H1 (cell line): ENCODE data around the gene TAGLN3. TPM values are rescaled to one million over a fixed set of nuclear protein-coding genes. Genes with fewer than 3 reads are reported as not detected.

Source experiments
- CHD1 ChIP-seq: IDR thresholded peaks from 2 replicates; pipeline ENCODE4 v1.6.1; 2012; ENCODE audit warnings: low read depth, low read length, improper control_type of control experiment
- CHD2 ChIP-seq: IDR thresholded peaks from 2 replicates; pipeline ENCODE4 v1.6.1; 2012; ENCODE audit warnings: low read length, improper control_type of control experiment
- CHD7 ChIP-seq: fragments of 300-600 bp; sonication (generic); IDR thresholded peaks from 2 replicates; pipeline ENCODE4 v1.7.1; 2012; ENCODE audit warnings: low read length, moderate library complexity, mild to moderate bottlenecking, inconsistent platforms; ENCODE audit not compliant: insufficient replicate concordance
- EP300 ChIP-seq, 2 experiments: IDR thresholded peaks; 1 replicate in 1 of 2; 2 replicates in 1 of 2; pipeline ENCODE4 v1.6.1; 2011 to 2012; ENCODE audit warnings: low read depth in 2 of 2, low read length in 2 of 2, mild to moderate bottlenecking in 2 of 2, borderline replicate concordance in 1 of 2, inconsistent platforms in 1 of 2, moderate library complexity in 1 of 2
- POLR2A ChIP-seq, 2 experiments: IDR thresholded peaks; 1 replicate in 1 of 2; 2 replicates in 1 of 2; pipeline ENCODE4 v1.6.1; 2011; ENCODE audit warnings: low read depth in 2 of 2, low read length in 2 of 2, mild to moderate bottlenecking in 2 of 2; ENCODE audit errors: control extremely low read depth in 1 of 2
- RFX5 ChIP-seq: IDR thresholded peaks from 2 replicates; pipeline ENCODE4 v1.6.1; 2011; ENCODE audit warnings: low read depth, low read length, improper control_type of control experiment, borderline replicate concordance
- TBP ChIP-seq: IDR thresholded peaks from 2 replicates; pipeline ENCODE4 v1.6.1; 2011; ENCODE audit warnings: low read depth, low read length, improper control_type of control experiment
- polyA plus RNA-seq, 7 experiments: library from polyadenylated mRNA; depleted of rRNA in 3 of 7; stranded (reverse) in 5 of 7; unstranded in 2 of 7; fragments of >200 nt in 5 of 7; fragments of 200-250 nt in 2 of 7; gene quantifications; 1 replicate in 5 of 7; 2 replicates in 1 of 7; 4 replicates in 1 of 7; pipeline versions ENCODE4 v1.2.1 to v1.2.3, GENCODE V29; 2011 to 2013; ENCODE audit warnings: missing spikeins in 2 of 7, mixed read lengths in 2 of 7
- total RNA-seq: library from RNA; stranded (reverse); fragmentation: NEBNext Ultra II Directional; extraction: Animal tissue kit (Norgen Biotek cat#: 25700); gene quantifications from 2 replicates; pipeline ENCODE4 v1.2.1, GENCODE V29; 2021

TAGLN3 gene
- total and polyA plus RNA-seq, 2 of the 8 experiments (the other 6 are each of a cell fraction or from before 2014, with no cell fraction given) = 6.3 to 7.5 TPM

DNA sequence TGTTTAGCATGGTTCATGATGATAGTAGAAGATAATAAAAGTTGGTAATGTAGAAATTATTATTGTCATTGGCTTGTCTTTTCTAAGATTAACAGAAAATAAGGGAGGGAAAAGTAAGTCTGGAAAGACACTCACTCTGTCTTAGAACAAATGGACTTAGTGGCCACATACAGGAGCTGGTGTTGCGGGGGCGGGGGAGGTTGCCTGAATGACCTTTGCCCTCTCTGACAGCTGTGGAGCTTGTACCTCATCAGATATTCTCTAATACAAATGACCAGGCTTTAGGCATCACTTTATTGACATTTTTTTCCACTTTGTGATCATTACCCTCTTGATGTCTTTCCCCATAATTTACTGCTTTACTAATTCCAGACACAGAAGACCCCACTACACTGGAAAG is 5.9 kb downstream of the TAGLN3 start (continued):
- TF ChIP-seq CHD7 (no peak), CHD1 (no peak), TBP (no peak), EP300 (IDR thresholded peaks at IDR 0.05; ENCODE audit: borderline replicate concordance in 1 of 2, low read depth in 2 of 2, low read length in 2 of 2) (no peak), RFX5 (no peak), CHD2 (no peak), POLR2A (IDR thresholded peaks at IDR 0.05; ENCODE audit: control extremely low read depth in 1 of 2, low read depth in 2 of 2, low read length in 2 of 2) (no peak)
